ENCODE measurements around the gene DPCD. TPM values are rescaled to one million over a fixed set of nuclear protein-coding genes. Genes with fewer than 3 reads are reported as not detected.

Gene DPCD
- total RNA-seq, 5 donors from 2014 or later (not counting 1 experiment from before 2014, with no cell fraction given): 0.35 to 1.2 (median 0.97) TPM; not detected in 1

- H3K27ac ChIP-seq (ENCODE audit: low read length): no peak overlapping the region
- Mint-ChIP-seq H3K27ac (no peak overlapping the region), H3K27me3 (no peaks in the 10 kb centered on the region), H3K9me3 (no peaks in the 10 kb centered on the region), H3K36me3 (peaks cover 72% of the 10 kb centered on the region), H3K4me1 (peaks cover 11 to 22% (median 14%) of the 10 kb centered on the region in 3 donors), H3K4me3 (no peak overlapping the region)
- H3K4me1 ChIP-seq (ENCODE audit: control insufficient read depth in 1 of 2, extremely low read depth in 1 of 2, insufficient read depth in 2 of 2, low read length in 2 of 2): no peaks in the 10 kb centered on the region
- H3K9me3 ChIP-seq: no peaks in the 10 kb centered on the region
- 100% methylated on average over 2 of the region's 5 CpGs for WGBS (ENCODE audit: insufficient coverage)
- ChIA-PET POLR2A (no interaction called here), CTCF (no interaction called here)
- H3K27me3 ChIP-seq (replicated peaks in 1 of 2; ENCODE audit: control insufficient read depth in 2 of 2, extremely low read depth in 1 of 2, insufficient read depth in 2 of 2, low read length in 1 of 2): no peaks in the 10 kb centered on the region
- DNase-seq (no peak), ATAC-seq (replicated peaks in 1 of 4) (no peak)
- H3K4me3 ChIP-seq (ENCODE audit: control insufficient read depth in 1 of 2, extremely low read depth in 1 of 2, low read length in 1 of 2): no peak overlapping the region
- peaks cover 38 to 86% of the 10 kb centered on the region in 2 donors for H3K36me3 ChIP-seq (ENCODE audit: control insufficient read depth in 2 of 2, extremely low read depth in 1 of 2, insufficient read depth in 1 of 2, low read length in 1 of 2)
Observed at GRCh38 chr10:101658975-101659374, 70.9 kb downstream of the DPCD start.

Other genes starting within 250 kb of the DPCD start
- gene BTRC, start 234.2 kb upstream of the DPCD start, total RNA-seq: 10 to 100 TPM; 15.7 to 23.2 (median 17.3) TPM
- gene POLL, start 64 bp upstream of the DPCD start, total RNA-seq: 10 to 100 TPM; 27.1 to 52.6 (median 43.4) TPM
- gene FBXW4, start 106.8 kb downstream of the DPCD start, total RNA-seq: 10 to 100 TPM; 83.7 to 90.4 (median 86.9) TPM
- not detected for gene FGF8, start 187.8 kb downstream of the DPCD start, total RNA-seq
- gene NPM3, start 195.1 kb downstream of the DPCD start, total RNA-seq: 10 to 100 TPM; 13.1 to 29.7 (median 26.0) TPM
- 100 to 1,000 TPM; 232 to 364 (median 244) TPM for gene OGA, start 230.1 kb downstream of the DPCD start, total RNA-seq

All from T-cell (primary cell).